ENCODE measurements around the gene SMOC2. TPM values are rescaled to one million over a fixed set of nuclear protein-coding genes. Genes with fewer than 3 reads are reported as not detected.

Gene SMOC2
- total RNA-seq, 1 donor from 2014 or later, result 0.53 TPM

DNA sequence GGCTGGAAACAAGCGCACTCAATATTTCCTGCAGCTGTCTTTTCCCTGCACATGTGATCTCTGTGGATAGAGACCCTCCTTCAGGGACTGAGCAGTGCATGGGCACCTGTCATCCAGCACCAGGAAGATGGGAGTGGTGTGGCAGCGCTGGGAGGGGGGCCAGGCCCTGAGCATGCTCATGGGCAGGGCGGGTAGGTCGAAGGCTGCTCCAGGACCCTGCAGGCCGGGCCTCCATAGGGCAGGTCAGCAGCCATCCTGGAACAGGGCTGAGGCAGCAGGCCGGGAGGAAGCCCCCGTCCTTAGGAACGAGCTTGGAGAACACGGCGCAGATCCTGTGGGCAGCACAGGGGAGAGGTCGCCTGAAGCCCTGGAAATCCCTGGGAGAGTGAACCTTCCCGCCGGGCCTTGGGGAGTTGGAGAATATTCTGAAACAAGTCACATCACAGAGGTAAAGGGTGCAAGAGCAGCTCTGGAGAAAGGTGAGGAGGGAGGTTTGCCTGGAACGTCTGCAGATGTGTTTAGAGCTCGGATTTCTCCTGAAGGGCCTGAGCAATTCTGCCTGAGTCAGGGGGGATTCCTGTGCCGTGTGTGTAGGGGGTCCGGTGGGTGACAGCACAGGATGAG is 133.2 kb downstream of the SMOC2 start:
- Histone ChIP-seq H3K4me3 (ENCODE audit: low read depth, low read length) (no peak overlapping the region), H3K27me3 (ENCODE audit: control insufficient read depth, insufficient read depth, low read length) (no peaks in the 10 kb centered on the region), H3K36me3 (ENCODE audit: control insufficient read depth, insufficient read depth, low read length) (no peaks in the 10 kb centered on the region)
- FAIRE-seq (no peak), DNase-seq (ENCODE audit: low read depth) (no peak)
- TF ChIP-seq CTCF (IDR thresholded peaks at IDR 0.05; ENCODE audit: insufficient read depth, low read length, severe bottlenecking), result no peak

DNA sequence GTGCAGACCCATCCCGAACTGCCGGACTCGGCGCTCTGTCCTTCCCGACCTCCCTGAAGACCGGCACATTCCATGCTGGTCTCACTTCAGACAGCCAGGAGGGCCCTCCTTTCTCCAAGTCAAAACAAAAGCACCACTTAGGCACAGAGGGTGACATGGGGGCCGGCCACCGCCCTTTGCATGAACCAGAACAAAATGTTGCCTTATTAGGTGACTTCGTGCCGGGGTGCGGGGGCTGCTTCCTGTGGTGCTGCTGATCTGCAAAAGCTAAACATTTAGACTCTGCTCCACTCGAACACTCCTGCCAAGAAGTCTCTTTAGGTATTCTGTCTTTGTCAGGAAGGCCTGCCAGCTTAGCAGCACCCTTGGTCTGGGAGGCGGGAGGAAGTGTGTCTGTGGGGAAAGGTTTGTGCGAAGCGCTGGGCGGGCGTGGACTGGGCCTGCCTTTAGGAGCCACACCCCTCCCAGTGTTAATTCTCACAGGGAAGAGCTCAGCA is 133.8 kb downstream of the SMOC2 start:
- DNase-seq (ENCODE audit: low read depth) (peak; percentile 10), FAIRE-seq (no peak)
- Histone ChIP-seq H3K27me3 (ENCODE audit: control insufficient read depth, insufficient read depth, low read length) (no peaks in the 10 kb centered on the region), H3K4me3 (ENCODE audit: low read depth, low read length) (no peak overlapping the region), H3K36me3 (ENCODE audit: control insufficient read depth, insufficient read depth, low read length) (no peaks in the 10 kb centered on the region)
- no peak for TF ChIP-seq CTCF (IDR thresholded peaks at IDR 0.05; ENCODE audit: insufficient read depth, low read length, severe bottlenecking)

DNA sequence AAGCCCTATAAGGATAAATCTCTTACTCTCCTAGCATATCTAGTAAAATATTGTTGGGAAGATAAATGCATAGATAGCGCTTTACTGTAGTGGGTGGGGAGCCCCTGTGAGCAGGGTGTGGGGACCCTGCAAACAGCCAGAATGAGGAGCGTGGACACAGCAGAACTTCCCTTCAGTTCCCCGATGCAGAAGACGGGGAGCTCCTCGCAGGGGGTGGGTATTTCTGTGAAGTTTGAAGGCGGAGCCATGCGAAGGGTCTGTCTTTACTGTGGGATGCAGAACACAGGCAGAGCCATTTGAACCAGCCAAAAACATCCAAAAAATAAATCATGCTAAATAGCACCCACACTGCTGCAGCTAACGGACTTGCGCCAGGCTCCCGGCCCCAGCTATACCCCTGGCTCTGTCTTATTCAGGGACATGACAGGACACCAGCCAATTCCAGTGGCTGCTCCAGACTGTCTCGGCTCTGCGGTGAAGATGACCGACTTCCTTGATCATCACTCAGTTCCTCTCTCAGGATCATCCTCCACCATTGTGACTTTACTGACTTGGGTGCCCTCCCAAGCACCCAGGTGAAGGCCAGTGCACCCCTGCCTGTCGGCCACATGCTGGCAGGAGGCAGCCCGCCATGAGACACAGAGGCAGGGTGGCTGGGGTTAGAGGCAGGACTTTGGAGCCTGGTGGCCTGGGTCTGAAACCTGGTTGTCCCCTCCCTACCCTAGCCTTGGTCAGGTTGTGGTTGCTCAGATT is 134.5 kb downstream of the SMOC2 start:
- no peak for TF ChIP-seq CTCF (IDR thresholded peaks at IDR 0.05; ENCODE audit: insufficient read depth, low read length, severe bottlenecking)
- H3K36me3 ChIP-seq (ENCODE audit: control insufficient read depth, insufficient read depth, low read length), result no peaks in the 10 kb centered on the region
- FAIRE-seq, result no peak
- no peak overlapping the region for H3K4me3 ChIP-seq (ENCODE audit: low read depth, low read length)
- no peaks in the 10 kb centered on the region for H3K27me3 ChIP-seq (ENCODE audit: control insufficient read depth, insufficient read depth, low read length)
- no peak for DNase-seq (ENCODE audit: low read depth)

GRCh38 chr6:168576388-168576787 is 135.4 kb downstream of the SMOC2 start:
- no peaks in the 10 kb centered on the region for H3K27me3 ChIP-seq (ENCODE audit: control insufficient read depth, insufficient read depth, low read length)
- no peak overlapping the region for H3K4me3 ChIP-seq (ENCODE audit: low read depth, low read length)
- no peak for FAIRE-seq
- TF ChIP-seq CTCF (IDR thresholded peaks at IDR 0.05; ENCODE audit: insufficient read depth, low read length, severe bottlenecking), result no peak
- no peak for DNase-seq (ENCODE audit: low read depth)
- no peaks in the 10 kb centered on the region for H3K36me3 ChIP-seq (ENCODE audit: control insufficient read depth, insufficient read depth, low read length)

DNA sequence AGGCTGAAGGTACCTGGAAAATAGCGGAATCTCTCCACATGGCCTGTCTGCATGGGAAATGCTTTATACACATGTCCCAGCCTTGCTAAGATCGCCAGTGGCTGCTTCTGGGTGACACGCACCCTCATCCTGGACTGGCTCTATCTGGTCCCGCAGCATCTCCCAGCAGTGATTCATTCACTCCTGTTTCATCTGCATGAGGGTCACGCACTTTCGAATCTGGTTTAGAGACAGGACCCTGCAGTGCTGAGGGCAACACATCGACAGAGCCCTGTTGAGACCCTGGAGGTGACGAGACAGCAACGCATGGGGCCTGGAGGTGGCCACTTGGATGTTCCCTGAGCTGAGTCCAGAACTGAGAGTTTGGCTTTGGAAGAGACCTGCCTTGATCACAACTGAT is 136.5 kb downstream of the SMOC2 start:
- FAIRE-seq (no peak), DNase-seq (ENCODE audit: low read depth) (no peak)
- H3K4me3 ChIP-seq (ENCODE audit: low read depth, low read length), result no peak overlapping the region
- TF ChIP-seq CTCF (IDR thresholded peaks at IDR 0.05; ENCODE audit: insufficient read depth, low read length, severe bottlenecking), result no peak
- no peaks in the 10 kb centered on the region for H3K36me3 ChIP-seq (ENCODE audit: control insufficient read depth, insufficient read depth, low read length)
- H3K27me3 ChIP-seq (ENCODE audit: control insufficient read depth, insufficient read depth, low read length), result no peaks in the 10 kb centered on the region
